HuH-7.5 (cell line): Measurements from ENCODE around the gene FAM135A.
A peak's percentile ranks its signal among the peaks of the same experiment; 100 is the strongest.
"Not testable (repeated sequence)": the region's sequence is repeated elsewhere in the genome, so short reads cannot be mapped to it uniquely, and the experiment has no call there.

ENCODE experiments used
- DNase-seq: peaks from one replicate; pipeline ENCODE4 v3.0.0; 2011; ENCODE audit warnings: low spot score

The FAM135A gene

GRCh38 chr6:70547905-70548304, 134.6 kb downstream of the FAM135A start:
- DNase-seq, result no peak

- no peak for DNase-seq
These were observed 136.0 kb downstream of the FAM135A start for GRCh38 chr6:70549327-70549726.

- no peak for DNase-seq
These were observed 138.3 kb downstream of the FAM135A start for GRCh38 chr6:70551566-70551965.

- not testable (repeated sequence) for DNase-seq
These were observed 139.1 kb downstream of the FAM135A start for GRCh38 chr6:70552286-70552940.

GRCh38 chr6:70552974-70553373, 139.7 kb downstream of the FAM135A start:
- no peak for DNase-seq

- no peak for DNase-seq
These were observed 144.7 kb downstream of the FAM135A start for GRCh38 chr6:70557998-70558397.

GRCh38 chr6:70562401-70562800, 149.1 kb downstream of the FAM135A start:
- DNase-seq, result not testable (repeated sequence)

- DNase-seq, result no peak
These were observed 150.2 kb downstream of the FAM135A start for GRCh38 chr6:70563530-70563929.

GRCh38 chr6:70566751-70567382, 153.6 kb downstream of the FAM135A start, which contains the start of gene SDHAF4:
Gene SDHAF4 (plus strand): TSS chr6:70566930. CDS start chr6:70566941, 11 bp downstream.
- DNase-seq, result peak; percentile 89

- no peak for DNase-seq
These were observed 161.3 kb downstream of the FAM135A start for GRCh38 chr6:70574643-70575042.

- no peak for DNase-seq
These were observed 162.7 kb downstream of the FAM135A start for GRCh38 chr6:70575899-70576495.

GRCh38 chr6:70586114-70586513, 172.8 kb downstream of the FAM135A start:
- no peak for DNase-seq

- DNase-seq, result no peak
These were observed 177.1 kb downstream of the FAM135A start for GRCh38 chr6:70590400-70590799.

- DNase-seq, result no peak
These were observed 179.2 kb downstream of the FAM135A start for GRCh38 chr6:70592391-70593117.

- DNase-seq, result no peak
These were observed 179.8 kb downstream of the FAM135A start for GRCh38 chr6:70593118-70593486.

- DNase-seq, result no peak
These were observed 185.9 kb downstream of the FAM135A start for GRCh38 chr6:70599187-70599586.

- no peak for DNase-seq
These were observed 187.7 kb downstream of the FAM135A start for GRCh38 chr6:70601014-70601413.

- no peak for DNase-seq
These were observed 190.9 kb downstream of the FAM135A start for GRCh38 chr6:70604254-70604653.

- not testable (repeated sequence) for DNase-seq
These were observed 194.1 kb downstream of the FAM135A start for GRCh38 chr6:70607371-70607770.

GRCh38 chr6:70609181-70609580, 195.9 kb downstream of the FAM135A start:
- not testable (repeated sequence) for DNase-seq
